Measurements from ENCODE around the gene CAPN5.

Gene CAPN5

GRCh38 chr11:77082838-77083565 is 16.2 kb downstream of the CAPN5 start:
- no peak for DNase-seq (ENCODE audit: low read depth, low spot score)

DNA sequence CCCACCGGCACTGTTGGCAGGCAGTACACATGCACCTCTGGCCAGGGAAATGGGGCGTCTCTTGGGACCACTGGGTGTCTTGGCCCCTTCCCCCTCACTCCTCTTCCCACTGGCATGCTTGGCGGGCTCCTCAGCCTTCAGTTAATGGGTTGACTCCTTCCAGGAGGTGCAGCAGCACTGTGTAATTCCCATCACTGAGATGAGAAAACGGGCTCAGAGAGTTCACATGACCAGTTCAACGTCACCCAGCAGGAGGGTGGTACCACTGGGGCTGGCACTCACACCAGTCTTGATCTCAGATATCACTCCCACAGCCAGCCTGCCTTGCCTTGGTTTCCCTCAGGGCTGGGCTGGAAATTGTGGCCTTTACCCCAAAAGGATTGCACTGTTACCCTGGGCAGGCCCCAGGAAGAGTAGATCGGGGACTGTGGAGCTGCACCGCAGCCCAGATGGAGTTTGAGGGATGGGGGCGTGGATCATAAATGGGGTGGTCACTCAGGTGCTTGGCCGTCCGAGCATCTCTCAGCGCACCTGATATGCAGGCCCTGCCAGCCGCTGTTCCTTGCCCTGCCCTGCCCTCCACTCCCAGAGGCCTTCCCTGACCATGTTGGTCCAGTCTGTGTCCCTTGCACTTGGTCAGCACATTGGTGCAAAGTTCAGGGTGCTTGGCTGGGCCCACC is 16.9 kb downstream of the CAPN5 start:
- no peak for DNase-seq (ENCODE audit: low read depth, low spot score)

- DNase-seq (ENCODE audit: low read depth, low spot score): no peak
Observed at GRCh38 chr11:77084581-77085191, 17.9 kb downstream of the CAPN5 start.

DNA sequence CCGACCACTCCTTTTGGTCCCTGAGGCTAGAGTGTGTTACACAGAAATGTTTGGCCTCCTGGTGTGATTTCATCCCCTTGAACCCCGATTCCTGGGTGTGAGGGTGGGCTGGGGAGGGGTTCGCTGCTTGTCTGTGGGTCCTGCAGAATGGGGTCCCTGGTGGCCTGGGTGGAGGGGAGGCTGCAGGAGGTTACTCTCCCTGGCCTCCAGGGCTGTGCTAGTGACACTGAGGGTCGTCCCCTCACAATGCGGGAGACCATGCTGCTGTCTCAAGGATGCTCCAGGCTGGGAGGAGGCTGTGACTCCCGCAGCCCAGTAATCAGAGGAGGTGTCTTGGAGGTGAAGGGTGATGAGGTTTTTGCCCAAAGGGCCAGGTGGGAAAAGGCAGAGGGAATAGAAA is 18.9 kb downstream of the CAPN5 start:
- DNase-seq (ENCODE audit: low read depth, low spot score): no peak

DNA sequence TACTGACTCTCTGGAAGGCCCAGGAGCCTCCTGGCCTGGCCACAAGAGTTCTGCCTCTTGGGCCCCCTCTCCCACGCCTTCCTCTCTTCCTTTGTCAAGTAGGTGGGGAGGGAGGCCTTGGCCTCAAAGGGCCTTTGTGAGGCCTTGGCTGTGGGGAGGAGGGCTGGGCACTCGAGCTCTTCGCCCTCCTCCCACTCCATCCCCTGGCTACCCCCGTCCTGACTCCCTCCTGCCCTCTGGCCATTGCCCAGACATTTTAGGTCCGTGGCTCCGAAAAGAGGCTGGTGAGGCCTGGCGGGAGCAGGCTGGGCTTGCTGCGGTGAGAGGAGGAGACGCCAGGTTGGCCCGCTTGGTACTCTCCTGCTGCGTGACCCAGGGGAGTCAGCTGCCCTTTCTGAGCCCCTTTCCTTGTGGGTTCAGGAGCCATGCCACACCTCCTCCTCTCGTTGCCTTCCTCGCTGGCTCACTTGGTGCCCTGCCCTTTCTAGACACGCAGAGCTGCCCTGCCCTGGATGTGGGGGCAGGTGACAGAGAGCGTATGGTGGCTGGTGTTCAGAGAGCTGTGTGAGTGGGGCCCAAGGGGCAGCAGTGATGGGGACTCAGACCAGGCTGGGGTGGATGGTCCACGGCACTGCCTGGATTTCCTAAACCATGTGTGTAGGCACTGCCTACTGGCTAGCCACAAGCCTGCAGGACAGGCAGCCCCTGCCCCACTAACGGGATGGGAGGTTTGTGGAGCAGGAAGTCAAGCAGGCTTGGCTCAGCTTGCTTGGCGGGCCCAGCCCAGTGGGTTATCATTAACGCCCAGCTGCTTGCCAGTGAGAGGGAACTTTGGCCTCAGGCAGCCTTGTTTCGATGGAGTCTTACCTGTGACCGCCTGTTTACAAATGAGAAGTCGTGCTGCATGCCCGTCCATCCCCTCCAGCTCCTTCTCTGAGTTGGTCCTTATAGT is 20.0 kb downstream of the CAPN5 start:
- DNase-seq (ENCODE audit: low read depth, low spot score): no peak

- DNase-seq (ENCODE audit: low read depth, low spot score): no peak
Observed at GRCh38 chr11:77087723-77088225, 21.0 kb downstream of the CAPN5 start.

GRCh38 chr11:77088236-77089003 is 21.6 kb downstream of the CAPN5 start:
- DNase-seq (ENCODE audit: low read depth, low spot score): no peak

GRCh38 chr11:77089004-77089545 is 22.3 kb downstream of the CAPN5 start:
- DNase-seq (ENCODE audit: low read depth, low spot score): no peak

DNA sequence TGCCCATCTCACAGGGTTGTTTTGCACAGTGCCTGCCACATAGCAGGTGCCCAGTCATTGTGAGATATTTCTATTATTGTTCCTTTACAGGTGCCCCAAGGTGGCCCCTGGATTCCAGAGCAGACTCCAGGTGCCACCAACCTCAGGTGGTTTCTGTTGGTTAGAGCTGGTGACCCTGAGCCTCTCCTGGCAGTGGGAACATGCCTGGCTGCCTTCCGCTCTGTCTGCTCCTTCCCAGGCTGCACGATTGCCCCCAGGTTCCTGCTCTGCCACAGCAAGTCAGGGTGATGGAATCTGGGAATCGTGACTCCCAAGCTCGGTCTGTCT is 23.2 kb downstream of the CAPN5 start:
- DNase-seq (ENCODE audit: low read depth, low spot score): no peak

GRCh38 chr11:77090373-77091111 is 23.8 kb downstream of the CAPN5 start:
- no peak for DNase-seq (ENCODE audit: low read depth, low spot score)

DNA sequence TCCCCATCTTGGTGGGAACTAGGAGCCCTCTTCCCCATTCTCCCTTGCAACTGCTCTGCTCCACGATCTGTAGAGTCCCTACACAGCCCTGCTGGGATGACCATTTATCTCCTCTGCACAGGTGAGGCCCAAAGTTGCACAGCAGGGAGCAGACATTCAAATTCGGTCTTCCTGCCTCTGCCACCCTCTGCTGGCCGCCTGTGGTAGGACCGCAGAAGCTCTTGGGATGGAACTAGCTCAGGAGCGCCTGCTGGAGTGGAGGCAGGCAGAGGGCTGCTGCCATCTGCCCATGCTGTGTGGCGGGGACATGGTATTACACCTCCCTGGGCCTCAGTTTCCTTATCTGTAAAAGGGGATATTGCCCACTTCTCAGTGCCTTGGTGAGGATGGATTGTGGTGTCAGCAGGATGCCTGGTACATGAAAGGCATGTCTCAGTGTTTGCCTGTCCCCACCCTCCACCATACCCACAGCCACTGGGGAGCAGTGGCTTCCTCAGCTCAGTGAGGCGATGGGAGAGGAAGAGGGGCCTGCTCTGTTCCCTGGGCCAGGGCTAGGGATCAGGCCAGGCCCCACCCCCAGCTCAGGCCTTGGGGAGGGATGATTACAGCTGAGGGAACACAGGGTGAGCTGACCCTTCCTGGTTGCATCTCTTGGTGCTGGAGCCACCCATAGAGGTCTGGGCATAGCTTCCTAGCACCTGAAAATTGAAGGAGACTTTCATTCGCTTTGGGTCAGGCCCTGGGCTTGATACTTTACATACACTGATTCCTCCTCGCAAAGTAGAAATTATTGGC is 24.6 kb downstream of the CAPN5 start:
- no peak for DNase-seq (ENCODE audit: low read depth, low spot score)

DNA sequence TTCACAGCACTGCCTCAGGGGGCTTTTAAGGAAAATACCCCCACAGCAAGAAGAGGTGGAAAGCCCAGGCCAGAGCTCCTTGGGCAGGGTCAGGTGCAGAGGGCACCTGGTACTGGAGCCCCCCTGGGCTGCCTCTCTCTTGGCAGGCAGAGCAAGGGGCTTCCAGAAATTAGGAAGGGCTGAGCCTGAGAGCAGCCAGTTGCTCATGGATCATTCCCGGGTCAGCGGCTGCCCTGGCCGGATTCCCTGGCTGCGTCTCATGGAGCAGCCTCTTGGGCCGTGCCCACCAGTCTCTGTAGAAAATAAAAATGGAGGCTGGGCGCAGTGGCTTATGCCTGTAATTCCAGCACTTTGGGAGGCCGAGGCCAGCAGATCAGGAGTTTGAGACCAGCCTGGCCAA is 25.6 kb downstream of the CAPN5 start:
- DNase-seq (ENCODE audit: low read depth, low spot score): no peak

DNA sequence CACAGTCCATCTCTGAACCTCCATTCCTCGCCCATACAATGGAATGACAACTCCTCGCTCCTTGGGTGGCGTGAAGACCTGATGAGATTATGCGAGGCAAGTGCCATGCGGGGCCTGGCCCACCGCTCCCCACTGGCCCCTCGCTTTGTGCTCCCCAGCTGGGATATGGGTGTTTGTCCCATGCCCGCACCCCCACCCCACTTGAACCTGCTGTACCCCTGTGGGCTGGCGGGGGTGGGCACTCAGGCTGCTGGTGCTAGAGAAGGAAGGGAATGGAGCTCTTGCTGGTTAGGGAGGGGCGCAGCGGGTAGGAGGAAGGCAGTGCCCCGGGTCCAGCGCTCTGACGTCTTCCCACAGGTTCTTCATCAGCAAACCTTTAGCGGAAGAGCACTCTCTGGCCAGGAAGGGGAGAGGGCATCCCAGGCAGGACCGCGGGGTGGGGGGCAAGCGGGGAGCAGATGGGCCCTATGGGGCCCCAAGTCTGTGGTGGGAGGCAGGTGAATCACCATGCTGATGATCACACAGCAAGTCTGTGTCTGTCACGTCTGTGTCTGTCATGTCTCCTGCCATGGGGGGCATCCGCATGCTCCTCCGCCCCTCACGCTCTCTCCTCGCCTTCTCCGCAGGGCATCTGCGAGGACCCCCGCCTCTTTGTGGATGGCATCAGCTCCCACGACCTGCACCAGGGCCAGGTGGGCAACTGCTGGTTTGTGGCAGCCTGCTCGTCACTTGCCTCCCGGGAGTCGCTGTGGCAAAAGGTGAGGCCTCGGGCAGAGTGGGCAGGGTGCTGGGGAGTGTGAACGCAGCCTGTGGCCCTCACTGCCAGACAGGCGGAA is 26.5 kb downstream of the CAPN5 start:
- no peak for DNase-seq (ENCODE audit: low read depth, low spot score)

- no peak for DNase-seq (ENCODE audit: low read depth, low spot score)
Observed at GRCh38 chr11:77093987-77094840, 27.4 kb downstream of the CAPN5 start.

DNA sequence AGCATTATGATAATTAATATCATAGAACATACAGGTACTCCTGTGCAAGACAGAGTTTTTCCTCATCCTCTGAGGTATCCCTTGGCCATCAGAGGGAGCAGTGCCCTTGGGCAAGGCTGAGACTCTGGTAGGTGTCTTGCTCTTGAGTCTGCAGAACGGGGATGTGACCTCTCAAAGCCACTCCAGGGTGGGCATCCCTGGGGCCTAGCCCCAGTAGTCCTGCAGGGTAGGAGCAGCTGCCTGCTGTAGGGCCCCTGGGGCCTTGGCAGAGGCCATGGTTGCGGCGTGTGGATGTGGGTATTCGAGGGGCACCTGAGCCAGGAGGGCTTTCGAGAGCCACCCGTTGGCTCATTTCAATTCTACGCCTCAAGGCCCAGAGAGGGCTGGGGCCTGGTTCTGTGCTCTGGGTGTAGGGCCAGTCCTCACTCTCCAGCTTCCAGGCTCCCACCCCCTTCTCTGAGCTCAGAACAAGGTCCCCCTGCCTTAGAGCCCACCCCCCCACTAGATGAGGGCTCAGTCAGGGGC is 28.1 kb downstream of the CAPN5 start:
- DNase-seq (ENCODE audit: low read depth, low spot score): no peak

GRCh38 chr11:77095551-77096490 is 29.1 kb downstream of the CAPN5 start:
- DNase-seq (ENCODE audit: low read depth, low spot score): no peak

Measured in brain pericyte (primary cell).